ENCODE measurements around the gene PARM1.

DNA sequence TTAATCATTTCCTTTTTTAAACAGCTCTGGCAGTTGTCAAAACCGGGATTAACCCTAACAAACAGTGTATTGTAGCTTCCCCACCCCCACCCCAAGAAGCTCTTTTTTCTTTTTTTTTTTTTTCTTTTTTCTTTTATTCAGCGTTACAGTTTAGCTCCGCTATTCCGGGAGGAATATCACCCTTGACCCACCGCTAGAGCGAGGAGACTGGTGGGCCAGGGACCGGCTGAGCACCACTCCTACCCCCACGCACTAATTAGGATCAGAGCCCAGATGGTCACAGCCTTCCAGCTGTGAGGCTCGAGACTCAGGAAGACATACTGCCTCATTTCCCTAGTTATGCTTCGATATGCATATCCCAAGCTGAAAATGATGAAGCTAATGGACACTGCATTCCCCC, 2.0 kb downstream of the PARM1 start:
- TF ChIP-seq, protein P1, sequence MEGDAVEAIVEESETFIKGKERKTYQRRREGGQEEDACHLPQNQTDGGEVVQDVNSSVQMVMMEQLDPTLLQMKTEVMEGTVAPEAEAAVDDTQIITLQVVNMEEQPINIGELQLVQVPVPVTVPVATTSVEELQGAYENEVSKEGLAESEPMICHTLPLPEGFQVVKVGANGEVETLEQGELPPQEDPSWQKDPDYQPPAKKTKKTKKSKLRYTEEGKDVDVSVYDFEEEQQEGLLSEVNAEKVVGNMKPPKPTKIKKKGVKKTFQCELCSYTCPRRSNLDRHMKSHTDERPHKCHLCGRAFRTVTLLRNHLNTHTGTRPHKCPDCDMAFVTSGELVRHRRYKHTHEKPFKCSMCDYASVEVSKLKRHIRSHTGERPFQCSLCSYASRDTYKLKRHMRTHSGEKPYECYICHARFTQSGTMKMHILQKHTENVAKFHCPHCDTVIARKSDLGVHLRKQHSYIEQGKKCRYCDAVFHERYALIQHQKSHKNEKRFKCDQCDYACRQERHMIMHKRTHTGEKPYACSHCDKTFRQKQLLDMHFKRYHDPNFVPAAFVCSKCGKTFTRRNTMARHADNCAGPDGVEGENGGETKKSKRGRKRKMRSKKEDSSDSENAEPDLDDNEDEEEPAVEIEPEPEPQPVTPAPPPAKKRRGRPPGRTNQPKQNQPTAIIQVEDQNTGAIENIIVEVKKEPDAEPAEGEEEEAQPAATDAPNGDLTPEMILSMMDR (IDR thresholded peaks at IDR 0.05; ENCODE audit: poor library complexity) = no peak
- TF ChIP-seq EZH2phosphoT487 (IDR thresholded peaks at IDR 0.05; ENCODE audit: low read depth, severe bottlenecking, unreplicated experiment) = no peak
- TF ChIP-seq EZH2 (IDR thresholded peaks at IDR 0.05; ENCODE audit: borderline replicate concordance) = no peak

Measured in hepatocyte (in vitro differentiated cells).